ENCODE results near the gene DHRS12. TPM values are rescaled to one million over a fixed set of nuclear protein-coding genes. Genes with fewer than 3 reads are reported as not detected.

DHRS12 gene
- total RNA-seq, 1 donor: 3.3 TPM

- Histone ChIP-seq H3K4me3 (ENCODE audit: insufficient read depth, low read length) (no peak overlapping the region), H3K4me2 (ENCODE audit: insufficient read depth, low read length) (no peak overlapping the region), H3K9me3 (ENCODE audit: low read depth, low read length) (no peaks in the 10 kb centered on the region), H3K4me1 (ENCODE audit: insufficient read depth, low read length) (no peaks in the 10 kb centered on the region), H4K20me1 (ENCODE audit: insufficient read depth, low read length) (no peaks in the 10 kb centered on the region), H2AFZ (ENCODE audit: low read length) (no peak overlapping the region), H3K27me3 (ENCODE audit: insufficient read depth, low read length) (peaks cover 20% of the 10 kb centered on the region), H3K79me2 (ENCODE audit: insufficient read depth, low read length) (no peaks in the 10 kb centered on the region), H3K27ac (ENCODE audit: low read depth, low read length) (no peak overlapping the region), H3K36me3 (ENCODE audit: insufficient read depth, low read length) (no peaks in the 10 kb centered on the region)
- no peak for DNase-seq (ENCODE audit: insufficient read length, low spot score, missing footprints)
- TF ChIP-seq CTCF (IDR thresholded peaks at IDR 0.05; ENCODE audit: extremely low read depth, low read depth, low read length): no peak
Measured at GRCh38 chr13:51814071-51814470, 10.1 kb upstream of the DHRS12 start.

GRCh38 chr13:51811920-51812451 is 8.0 kb upstream of the DHRS12 start:
- peaks cover 13% of the 10 kb centered on the region for H3K27me3 ChIP-seq (ENCODE audit: insufficient read depth, low read length)
- TF ChIP-seq CTCF (IDR thresholded peaks at IDR 0.05; ENCODE audit: extremely low read depth, low read depth, low read length): no peak
- no peaks in the 10 kb centered on the region for H3K79me2 ChIP-seq (ENCODE audit: insufficient read depth, low read length)
- no peaks in the 10 kb centered on the region for H3K4me1 ChIP-seq (ENCODE audit: insufficient read depth, low read length)
- no peak overlapping the region for H3K27ac ChIP-seq (ENCODE audit: low read depth, low read length)
- no peak for DNase-seq (ENCODE audit: insufficient read length, low spot score, missing footprints)
- H3K4me3 ChIP-seq (ENCODE audit: insufficient read depth, low read length): no peak overlapping the region
- H2AFZ ChIP-seq (ENCODE audit: low read length): no peak overlapping the region
- H3K9me3 ChIP-seq (ENCODE audit: low read depth, low read length): no peaks in the 10 kb centered on the region
- no peaks in the 10 kb centered on the region for H3K36me3 ChIP-seq (ENCODE audit: insufficient read depth, low read length)
- no peaks in the 10 kb centered on the region for H4K20me1 ChIP-seq (ENCODE audit: insufficient read depth, low read length)
- no peak overlapping the region for H3K4me2 ChIP-seq (ENCODE audit: insufficient read depth, low read length)

- H3K4me3 ChIP-seq (ENCODE audit: insufficient read depth, low read length): no peak overlapping the region
- no peak overlapping the region for H2AFZ ChIP-seq (ENCODE audit: low read length)
- no peaks in the 10 kb centered on the region for H3K4me1 ChIP-seq (ENCODE audit: insufficient read depth, low read length)
- no peaks in the 10 kb centered on the region for H3K9me3 ChIP-seq (ENCODE audit: low read depth, low read length)
- peaks cover 3% of the 10 kb centered on the region for H3K27me3 ChIP-seq (ENCODE audit: insufficient read depth, low read length)
- no peak for DNase-seq (ENCODE audit: insufficient read length, low spot score, missing footprints)
- no peak for TF ChIP-seq CTCF (IDR thresholded peaks at IDR 0.05; ENCODE audit: extremely low read depth, low read depth, low read length)
- no peak overlapping the region for H3K4me2 ChIP-seq (ENCODE audit: insufficient read depth, low read length)
- H4K20me1 ChIP-seq (ENCODE audit: insufficient read depth, low read length): no peaks in the 10 kb centered on the region
- H3K36me3 ChIP-seq (ENCODE audit: insufficient read depth, low read length): no peaks in the 10 kb centered on the region
- no peaks in the 10 kb centered on the region for H3K79me2 ChIP-seq (ENCODE audit: insufficient read depth, low read length)
- H3K27ac ChIP-seq (ENCODE audit: low read depth, low read length): no peak overlapping the region
Measured at GRCh38 chr13:51811046-51811445, 7.1 kb upstream of the DHRS12 start.

GRCh38 chr13:51808811-51809210 is 4.8 kb upstream of the DHRS12 start:
- no peaks in the 10 kb centered on the region for H3K27me3 ChIP-seq (ENCODE audit: insufficient read depth, low read length)
- H3K4me2 ChIP-seq (ENCODE audit: insufficient read depth, low read length): no peak overlapping the region
- no peaks in the 10 kb centered on the region for H3K79me2 ChIP-seq (ENCODE audit: insufficient read depth, low read length)
- no peaks in the 10 kb centered on the region for H4K20me1 ChIP-seq (ENCODE audit: insufficient read depth, low read length)
- no peak overlapping the region for H3K27ac ChIP-seq (ENCODE audit: low read depth, low read length)
- H3K9me3 ChIP-seq (ENCODE audit: low read depth, low read length): no peaks in the 10 kb centered on the region
- no peaks in the 10 kb centered on the region for H3K36me3 ChIP-seq (ENCODE audit: insufficient read depth, low read length)
- no peak for TF ChIP-seq CTCF (IDR thresholded peaks at IDR 0.05; ENCODE audit: extremely low read depth, low read depth, low read length)
- DNase-seq (ENCODE audit: insufficient read length, low spot score, missing footprints): no peak
- no peak overlapping the region for H3K4me3 ChIP-seq (ENCODE audit: insufficient read depth, low read length)
- no peak overlapping the region for H2AFZ ChIP-seq (ENCODE audit: low read length)
- peaks cover 6% of the 10 kb centered on the region for H3K4me1 ChIP-seq (ENCODE audit: insufficient read depth, low read length)

All from osteoblast (primary cell).